HL-60/S4 treated with retinoic acid at 250 ng/mL for 4 days and 3 days (cell line): ENCODE measurements around the gene NIPAL3.

ENCODE experiments used
- in situ Hi-C: fragments of 300-500 bp; cut with MboI; formaldehyde crosslinking; loops from 2 replicates; pipeline ENCODE4 v1.7.0; 2022; ENCODE audit warnings: low sequenced_read_pairs

Gene NIPAL3

DNA sequence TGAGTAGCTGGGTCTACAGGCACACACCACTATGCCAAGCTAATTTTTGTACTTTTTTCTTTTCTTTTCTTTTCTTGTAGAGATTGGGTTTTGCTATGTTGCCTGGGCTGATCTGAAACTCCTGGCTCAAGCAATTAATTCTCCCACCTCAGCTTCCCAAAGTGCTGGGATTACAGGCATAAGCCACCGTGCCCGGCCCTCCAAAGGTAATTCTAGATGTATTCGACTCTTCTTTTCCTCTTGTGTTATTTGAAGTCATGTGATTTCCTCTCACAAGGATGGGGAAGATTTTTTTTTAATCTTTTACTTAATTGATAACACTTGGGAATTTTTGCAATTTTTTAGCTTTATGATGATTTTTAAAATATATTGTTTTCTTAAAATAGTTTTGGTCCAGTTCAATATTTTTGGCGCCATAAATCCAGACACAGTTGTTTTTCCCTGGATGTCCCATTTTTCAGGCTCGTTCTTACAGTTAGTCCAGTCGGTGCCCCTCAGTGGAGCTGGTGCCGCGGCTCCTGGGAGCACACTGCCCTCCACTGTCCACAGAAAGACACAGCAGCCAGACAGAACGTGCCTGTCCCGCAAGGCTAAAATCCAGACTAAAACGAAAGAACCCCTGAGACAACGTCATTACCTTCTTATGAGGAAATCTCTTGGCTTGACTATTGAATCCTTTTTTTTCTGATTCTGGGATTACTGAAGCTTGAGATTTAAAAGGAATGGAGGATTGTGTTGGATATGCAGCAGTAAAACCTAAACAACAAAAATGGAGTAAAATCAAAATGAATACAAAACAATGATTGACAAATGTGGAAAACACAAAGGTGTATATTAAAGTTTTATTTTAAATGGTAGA lies 24.4 kb upstream of the NIPAL3 start:
- in situ Hi-C loops, result loop anchor here (5.0 kb wide), 1 partner anchor 184 kb away; no protein-coding TSS in a partner anchor

DNA sequence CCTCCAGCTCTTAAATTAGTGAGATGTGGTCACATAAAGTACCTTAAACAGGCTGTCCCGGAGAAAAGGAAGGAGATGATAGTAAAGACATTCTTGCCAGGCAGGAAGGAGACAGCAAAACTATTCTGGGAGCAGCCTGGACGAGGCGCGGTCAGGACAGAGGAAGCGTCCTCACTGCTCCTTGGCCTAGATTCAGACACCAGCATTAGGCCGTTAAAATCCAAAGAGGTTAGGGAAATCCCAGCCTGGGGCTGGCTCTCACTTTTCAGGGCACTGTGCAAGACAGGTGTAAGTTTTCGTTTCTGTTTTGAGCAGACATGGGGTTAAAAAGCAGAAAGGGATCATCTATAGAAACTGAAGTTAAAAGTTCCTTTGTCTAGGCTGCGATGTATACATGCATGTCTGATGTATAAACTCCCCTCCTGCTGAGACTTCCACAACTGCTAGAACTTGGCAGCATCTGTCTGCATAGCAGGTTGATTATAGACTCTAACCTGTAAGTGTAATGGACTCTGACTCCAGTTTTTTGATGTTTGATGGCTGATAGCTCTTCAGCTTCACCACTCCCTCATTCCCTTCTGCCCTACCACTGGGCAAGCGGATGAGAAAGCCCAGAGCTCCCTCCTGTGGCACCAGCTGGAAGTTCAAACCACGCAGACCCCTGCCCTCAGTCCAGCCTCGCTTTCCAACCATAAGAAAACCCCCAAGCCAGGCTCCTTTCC lies 23.6 kb upstream of the NIPAL3 start:
- in situ Hi-C loops, result loop anchor here (5.0 kb wide), 1 partner anchor 185 kb away; no protein-coding TSS in a partner anchor

DNA sequence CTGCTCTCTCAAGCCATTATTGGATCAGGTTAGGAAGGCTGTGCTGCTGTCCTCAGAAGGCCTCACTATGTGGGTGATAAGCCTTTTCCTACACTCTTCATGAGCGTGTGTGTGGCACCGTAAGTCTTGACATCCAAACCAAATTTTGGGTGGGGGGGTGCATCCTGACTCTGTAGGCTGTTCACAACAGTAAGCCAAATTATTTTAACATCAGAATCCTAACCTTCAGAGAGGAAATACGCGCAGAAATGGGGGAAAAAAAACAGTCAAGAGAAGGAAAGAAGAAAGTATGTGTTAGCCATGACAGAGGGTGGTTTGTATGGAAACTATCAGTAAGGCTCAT lies 23.0 kb upstream of the NIPAL3 start:
- in situ Hi-C loops, result loop anchor here (5.0 kb wide), 1 partner anchor 185 kb away; no protein-coding TSS in a partner anchor

GRCh38 chr1:24392982-24393650 lies 22.5 kb upstream of the NIPAL3 start:
- in situ Hi-C loops, result loop anchor here (5.0 kb wide), 1 partner anchor 186 kb away; no protein-coding TSS in a partner anchor

- in situ Hi-C loops, result loop anchor here (5.0 kb wide), 1 partner anchor 187 kb away; no protein-coding TSS in a partner anchor
Observed at GRCh38 chr1:24393892-24394291, 21.7 kb upstream of the NIPAL3 start.

- in situ Hi-C loops, result no loop called here
Observed at GRCh38 chr1:24400065-24400464, 15.5 kb upstream of the NIPAL3 start.

- in situ Hi-C loops, result no loop called here
Observed at GRCh38 chr1:24403806-24404205, 11.8 kb upstream of the NIPAL3 start.

DNA sequence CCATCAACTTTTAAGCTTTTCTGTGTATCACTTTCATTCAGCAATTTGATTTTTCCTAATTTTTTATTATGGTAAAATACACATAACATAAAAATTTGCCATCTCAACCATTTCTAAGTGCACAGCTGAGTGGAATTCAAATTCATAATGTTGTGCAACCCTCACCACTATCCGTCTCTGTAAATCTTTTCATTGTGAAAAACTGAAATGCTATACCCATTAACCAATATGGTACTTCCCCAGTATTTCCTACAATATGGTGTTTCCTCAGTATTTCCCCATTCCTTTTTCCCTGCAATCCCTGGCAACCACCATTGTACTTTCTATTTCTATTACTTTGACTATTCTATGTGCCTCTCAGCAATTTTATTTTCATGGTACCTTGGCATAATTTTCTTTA lies 8.8 kb upstream of the NIPAL3 start:
- in situ Hi-C loops, result no loop called here

DNA sequence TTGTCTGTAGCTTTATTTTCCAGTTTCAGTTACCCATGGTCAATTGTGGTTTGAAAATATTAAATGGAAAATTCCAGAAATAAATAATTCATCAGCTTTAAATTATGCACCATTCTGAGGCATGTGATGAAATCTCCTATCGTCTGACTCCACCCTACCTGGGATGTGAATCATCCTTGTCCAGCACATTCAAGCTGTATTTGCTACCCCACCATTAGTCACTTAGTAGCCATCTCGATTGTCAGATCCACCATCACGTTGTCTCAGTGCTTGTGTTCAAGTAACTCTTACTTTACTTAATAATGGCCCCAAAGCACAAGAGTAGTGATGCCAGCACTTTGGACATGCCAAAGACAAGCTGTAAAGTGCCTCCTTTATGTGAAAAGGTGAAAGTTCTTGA lies 6.1 kb upstream of the NIPAL3 start:
- in situ Hi-C loops, result no loop called here

- in situ Hi-C loops, result no loop called here
Observed at GRCh38 chr1:24410750-24411149, 4.9 kb upstream of the NIPAL3 start.

GRCh38 chr1:24411963-24412362 lies 3.6 kb upstream of the NIPAL3 start:
- in situ Hi-C loops, result no loop called here

DNA sequence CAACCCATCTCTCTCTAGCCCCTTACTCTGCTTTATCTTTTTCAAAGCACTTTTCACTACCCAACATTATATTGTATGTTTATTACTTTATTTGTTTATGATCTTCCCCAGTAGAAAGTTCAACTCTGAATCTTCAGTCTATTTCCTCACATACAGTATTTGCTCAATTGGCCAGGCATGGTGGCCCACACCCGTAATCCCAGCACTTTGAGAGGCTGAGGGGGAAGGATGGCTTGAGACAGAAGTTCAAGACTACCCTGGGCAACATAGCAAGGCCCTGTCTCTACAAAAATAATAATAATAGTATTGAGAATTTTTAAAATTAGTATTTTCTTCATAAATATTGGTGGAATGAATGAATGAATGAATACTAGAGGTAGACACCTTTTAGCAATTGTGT lies 3.2 kb upstream of the NIPAL3 start:
- in situ Hi-C loops, result no loop called here

GRCh38 chr1:24413350-24414163 lies 2.0 kb upstream of the NIPAL3 start, which contains the start of gene STPG1:
Gene STPG1 (minus strand): TSS chr1:24413782. CDS start chr1:24401388, 12,394 bp downstream.
- in situ Hi-C loops, result no loop called here

DNA sequence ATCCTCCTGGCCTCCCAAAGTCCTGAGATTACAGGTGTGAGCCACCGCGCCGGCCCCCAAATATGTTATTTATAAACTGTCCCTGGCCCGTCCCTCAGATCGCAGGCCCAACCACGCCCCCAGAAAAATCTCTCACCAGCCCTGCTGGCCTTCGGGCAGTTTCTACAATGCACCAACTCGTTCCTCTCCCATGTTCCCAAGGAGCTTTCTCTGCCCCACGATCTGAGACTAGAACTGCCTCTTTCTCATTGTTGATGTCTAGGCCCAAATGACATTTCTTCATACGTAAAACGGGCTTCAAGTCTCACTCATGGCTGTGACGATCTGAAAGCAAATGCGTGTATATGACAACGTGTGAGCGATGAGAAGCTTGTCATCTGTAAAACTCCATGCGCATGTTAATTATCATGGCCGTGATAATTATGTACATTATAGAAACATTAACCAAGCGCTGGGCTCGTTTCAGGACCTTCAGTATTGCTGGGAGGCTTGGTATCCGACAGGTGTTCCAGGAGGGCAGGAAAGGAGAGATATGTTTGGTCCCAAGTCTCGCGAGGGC lies 748 bp upstream of the NIPAL3 start:
- in situ Hi-C loops, result no loop called here

DNA sequence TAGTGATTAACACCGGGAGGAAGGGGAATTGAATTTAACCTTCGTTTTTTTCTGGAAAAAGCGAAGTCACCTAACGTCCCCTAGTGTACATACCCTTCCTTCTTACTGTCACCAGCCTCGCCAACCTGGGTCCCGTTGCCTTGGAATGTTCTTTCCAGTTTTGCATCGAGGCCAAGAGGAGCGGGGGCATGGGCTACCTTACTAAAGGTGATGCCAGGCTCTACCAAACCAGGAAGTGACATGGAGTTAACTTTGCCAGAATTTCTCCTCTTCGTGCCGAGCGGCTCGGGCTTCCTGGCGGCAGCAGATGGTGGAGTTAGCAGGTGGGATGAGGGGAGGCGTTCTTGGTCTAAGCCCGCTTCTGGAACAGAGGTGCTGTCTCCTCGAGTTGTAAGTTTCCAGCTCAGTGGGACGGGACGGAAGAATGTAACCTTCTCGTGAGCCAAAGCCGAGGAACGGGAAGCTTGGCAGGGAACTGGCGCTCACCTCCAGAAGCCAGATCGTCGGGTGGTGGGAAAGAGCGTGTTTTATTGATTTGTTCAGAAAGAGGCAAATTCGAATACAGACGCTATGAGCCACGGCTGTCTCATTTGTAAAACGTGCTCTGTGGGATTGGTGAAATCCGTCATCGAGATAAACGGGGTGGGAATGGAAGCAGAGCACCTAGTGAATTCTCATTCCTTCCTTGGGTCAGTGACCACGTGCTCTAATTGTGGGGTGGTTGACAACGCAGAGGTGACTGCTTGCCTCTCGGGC lies 486 bp downstream of the NIPAL3 start:
- in situ Hi-C loops, result no loop called here

DNA sequence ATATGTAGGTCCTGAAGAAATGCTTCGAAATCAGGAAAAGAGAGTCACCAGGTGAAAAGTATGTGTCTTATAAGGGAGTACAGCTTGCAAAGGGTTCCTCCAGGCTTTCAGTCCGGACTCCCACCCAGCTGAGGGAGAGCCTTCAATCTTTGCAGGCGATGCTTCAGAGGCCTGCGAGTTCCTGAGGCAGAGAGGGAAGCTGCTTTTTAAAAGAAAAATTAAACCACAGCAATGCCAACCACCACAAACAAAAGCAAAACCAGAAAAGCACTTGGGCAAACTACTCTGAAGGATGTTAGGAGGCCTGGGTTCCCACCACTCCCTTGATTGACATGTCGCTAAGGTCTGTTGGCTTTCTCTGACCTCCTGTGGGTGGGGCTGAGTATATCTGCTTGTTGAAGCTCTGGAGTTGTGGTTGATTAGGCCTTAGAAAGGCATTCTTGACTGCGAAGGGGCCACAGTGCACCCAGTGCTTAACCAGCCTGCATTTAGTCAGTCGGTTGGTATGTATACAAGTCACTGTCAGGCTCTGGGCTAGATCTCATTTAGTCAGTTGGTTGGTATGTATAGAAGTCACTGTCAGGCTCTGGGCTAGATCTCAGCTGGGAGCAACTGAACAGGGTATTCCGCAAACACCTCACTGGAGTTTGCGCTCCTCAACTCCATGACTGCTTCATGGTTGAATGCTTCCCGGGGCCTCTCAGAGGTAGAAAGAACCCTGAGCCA lies 1.2 kb downstream of the NIPAL3 start:
- in situ Hi-C loops, result no loop called here

- in situ Hi-C loops, result no loop called here
Observed at GRCh38 chr1:24417681-24418080, 2.1 kb downstream of the NIPAL3 start.

- in situ Hi-C loops, result no loop called here
Observed at GRCh38 chr1:24418898-24419628, 3.5 kb downstream of the NIPAL3 start.
